Hindlimb muscle (tissue), 1 donor: ENCODE data around the gene TFB2M. TPM values are rescaled to one million over a fixed set of nuclear protein-coding genes. Genes with fewer than 3 reads are reported as not detected.

Experiments used
- DNase-seq: peaks from one replicate; pipeline ENCODE4 v3.0.0-alpha.2; 2013
- polyA plus RNA-seq: library from polyadenylated mRNA; unstranded; fragments of 120-200 nt; gene quantifications from one replicate; pipeline ENCODE4 v1.2.1, GENCODE V29; 2013; ENCODE audit not compliant: insufficient read length

TFB2M gene
- polyA plus RNA-seq, 1 donor, result 12.9 TPM

DNA sequence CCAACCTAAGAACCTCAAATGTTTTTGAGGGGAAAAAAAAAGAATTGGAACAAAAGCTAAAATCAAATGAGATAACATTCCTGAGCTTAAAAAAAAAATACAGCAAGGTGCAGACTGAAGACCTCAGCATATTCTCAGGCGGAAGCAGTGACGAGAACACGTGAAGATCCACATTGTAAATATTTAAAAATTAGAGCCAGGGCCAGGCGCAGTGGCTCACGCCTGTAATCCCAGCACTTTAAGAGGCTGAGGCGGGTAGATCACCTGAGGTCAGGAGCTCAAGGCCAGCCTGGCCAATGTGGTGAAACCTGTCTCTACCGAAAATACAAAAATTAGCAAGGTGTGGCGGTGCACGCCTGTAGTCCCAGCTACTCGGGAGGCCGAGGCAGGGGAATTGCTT lies 15.7 kb downstream of the TFB2M start:
- no peak for DNase-seq

DNA sequence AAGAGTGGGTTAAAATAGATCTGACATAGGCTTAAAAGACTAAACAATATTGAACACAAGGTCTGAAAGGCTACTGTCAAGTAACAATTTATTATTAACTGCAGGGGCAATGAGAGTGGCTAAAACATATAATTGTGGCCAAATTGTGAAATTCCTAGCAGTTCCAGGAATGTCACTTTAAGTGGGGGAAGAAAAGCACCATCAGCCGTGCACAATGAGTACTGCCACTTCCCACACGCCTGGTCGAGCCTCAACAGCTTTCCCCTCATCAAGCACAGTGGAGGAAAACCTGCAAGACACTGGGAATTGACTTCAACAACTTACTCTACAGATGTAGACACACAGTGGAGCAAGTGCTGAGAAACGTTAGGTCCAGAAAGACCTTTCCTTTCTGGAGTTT lies 16.4 kb downstream of the TFB2M start:
- no peak for DNase-seq

DNA sequence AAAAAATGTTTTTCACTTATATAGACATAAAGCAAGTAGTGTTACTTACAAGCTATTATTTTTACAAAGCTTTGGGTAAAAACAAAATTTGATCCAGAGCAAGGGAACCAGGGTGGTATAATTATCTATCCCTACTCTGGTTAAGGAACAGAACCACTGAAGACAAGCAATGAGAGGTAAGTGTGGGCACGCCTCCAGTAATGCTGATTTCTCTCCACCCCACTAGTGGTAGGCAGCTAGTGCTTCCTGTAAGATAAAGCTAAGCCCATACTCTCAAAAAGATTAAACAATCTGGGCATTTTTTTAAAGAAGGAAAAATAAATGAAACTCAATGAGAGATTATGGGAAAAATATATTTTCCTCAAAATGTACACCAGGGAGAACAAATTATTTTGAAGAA lies 22.1 kb downstream of the TFB2M start:
- no peak for DNase-seq

DNA sequence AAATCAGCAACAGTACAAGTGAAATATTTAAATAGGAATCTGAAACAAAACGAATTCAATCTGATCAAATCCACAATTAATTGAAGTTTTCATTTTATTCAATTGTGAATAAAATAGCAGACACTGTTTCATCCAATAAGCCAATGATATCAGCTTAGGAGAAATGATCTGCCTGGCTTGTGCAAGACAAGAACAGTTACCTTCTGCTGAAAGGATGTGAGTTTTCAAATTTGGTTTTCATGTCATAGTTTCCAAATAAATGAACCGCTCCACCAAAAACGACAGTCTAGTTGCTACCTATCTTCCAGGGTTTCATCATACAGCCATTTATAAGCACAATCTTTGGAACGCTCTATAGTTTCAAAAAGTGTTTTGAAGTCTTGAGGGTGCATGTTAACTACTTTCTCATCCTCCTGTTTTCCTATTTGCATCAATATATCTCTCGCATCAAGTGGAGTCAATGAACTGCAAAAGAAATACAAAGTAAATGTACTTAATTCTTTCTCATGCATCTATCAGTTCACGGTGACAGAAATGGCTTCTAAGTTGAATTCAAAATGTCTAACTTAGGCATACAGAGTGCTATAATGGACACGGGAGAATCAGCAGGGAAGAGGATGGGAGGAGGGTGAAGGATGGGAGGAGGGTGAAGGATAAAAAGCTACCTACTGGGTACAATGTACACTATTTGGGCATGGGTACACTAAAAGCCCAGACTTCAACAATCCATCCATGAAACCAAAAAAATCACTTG lies 25.1 kb downstream of the TFB2M start:
- no peak for DNase-seq

DNA sequence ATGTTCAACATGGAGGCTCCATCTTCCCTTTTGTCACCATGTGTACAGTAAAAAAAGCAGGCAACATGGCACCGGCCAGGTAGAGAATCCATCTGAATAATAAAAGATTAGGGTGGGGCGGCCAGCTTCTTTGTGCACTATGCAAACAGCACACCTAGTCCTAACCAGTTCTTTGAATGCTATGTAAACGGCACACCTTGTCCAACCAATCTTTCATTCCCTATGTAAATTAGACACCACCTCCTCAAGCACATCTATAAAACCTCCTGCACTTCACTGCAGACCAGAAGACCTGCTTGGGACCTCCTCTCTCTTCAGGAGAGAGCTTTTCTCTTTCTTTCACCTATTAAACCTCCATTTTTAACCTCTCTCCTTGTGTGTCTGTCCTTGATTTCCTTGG lies 28.2 kb downstream of the TFB2M start:
- DNase-seq, result no peak

DNA sequence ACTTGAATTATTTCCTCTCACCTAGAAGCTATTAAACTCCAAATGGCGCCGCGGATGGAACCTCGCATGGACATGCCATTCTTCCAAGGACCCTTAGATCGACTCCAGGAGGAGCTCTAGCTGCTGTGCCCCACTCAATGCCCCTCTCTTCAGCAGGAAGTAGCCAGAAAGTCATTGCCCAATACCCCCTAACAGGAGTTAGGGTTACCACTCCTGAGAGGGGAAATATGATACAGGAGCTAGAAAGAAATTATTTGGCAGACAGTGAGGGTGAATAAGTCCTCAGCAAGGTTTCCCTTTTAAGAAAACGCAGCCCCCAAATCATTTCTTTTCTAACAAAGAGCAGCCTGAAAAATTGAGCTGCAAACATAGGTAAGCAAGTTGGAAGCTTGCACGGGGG lies 28.6 kb downstream of the TFB2M start:
- DNase-seq, result no peak

DNA sequence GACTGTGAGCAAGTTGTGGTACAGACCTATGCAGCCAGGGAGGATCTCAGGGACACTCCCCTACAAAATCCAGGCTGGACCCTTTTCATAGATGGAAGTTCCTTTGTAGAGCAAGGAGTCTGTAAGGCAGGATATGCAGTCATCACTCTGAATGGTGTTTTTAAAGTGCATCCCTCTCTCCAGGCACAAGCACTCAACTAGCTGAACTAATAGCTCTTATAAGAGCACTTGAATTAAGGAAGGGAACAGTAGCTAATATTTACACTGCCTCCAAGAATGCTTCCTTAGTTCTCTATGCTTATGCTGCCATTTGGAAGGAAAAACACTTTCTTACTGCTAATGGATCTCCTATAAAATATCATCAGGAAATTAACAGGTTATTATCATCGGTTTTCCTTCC lies 31.9 kb downstream of the TFB2M start:
- DNase-seq, result no peak

DNA sequence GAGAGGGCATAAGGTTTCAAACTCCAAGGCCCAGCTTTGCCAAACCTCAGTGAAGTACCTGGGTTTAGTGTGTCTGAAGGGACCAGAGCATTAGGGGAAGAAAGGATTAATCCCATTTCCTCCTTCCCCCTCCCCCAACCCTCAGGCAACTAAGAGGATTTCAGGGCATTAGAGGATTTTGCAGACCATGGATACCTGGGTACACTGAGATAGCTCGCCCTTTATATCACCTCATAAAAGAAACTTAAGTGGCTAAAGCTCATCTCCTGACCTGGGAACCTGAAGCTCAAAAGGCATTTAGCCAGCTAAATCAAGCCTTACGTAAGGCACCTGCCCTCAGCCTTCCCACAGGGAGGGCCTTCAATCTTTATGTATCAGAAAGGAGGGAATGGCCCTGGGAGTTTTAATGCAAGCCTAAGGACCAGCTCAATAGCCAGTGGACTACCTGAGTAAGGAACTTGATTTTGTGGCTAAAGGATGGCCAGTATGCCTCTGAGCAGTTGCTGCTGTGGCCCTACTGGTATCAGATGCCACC lies 32.6 kb downstream of the TFB2M start:
- no peak for DNase-seq

DNA sequence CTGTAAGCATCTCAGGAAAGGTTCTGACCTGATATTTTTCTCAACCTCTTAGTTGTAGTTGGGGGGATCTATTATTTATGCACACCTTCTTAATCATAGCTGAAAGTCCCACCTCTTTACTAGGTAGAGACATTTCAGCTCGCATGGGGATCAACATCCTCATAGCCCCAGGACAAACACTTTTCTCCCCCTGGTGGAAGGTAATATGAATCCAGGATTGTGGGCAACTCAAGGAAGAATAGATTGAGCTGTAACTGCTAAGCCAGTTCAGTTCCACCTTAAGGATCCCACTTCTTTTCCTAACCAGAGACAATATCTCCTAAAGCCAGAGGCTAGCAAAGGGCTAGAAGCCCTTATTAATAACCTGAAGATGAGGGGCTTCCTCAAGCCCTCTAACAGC lies 33.5 kb downstream of the TFB2M start:
- DNase-seq, result no peak

DNA sequence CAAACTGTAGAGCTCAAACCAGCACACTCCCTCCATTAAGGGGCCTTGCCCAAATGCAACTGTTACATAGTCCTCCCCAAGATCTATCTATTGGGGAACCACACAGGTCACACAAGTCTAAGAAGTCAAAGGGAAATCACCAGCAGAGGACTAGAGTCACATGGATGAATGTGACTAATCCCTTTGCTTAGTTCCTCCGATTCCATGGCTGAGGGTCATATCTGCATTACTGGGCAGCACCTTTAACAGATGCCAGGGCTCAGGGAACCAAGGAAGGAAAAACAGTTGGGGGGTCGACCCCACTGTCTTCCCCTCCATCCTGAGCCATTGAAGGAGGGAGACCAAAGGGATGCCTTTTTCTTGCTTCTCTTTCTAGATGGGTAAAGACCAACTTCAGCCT lies 35.6 kb downstream of the TFB2M start:
- DNase-seq, result no peak

DNA sequence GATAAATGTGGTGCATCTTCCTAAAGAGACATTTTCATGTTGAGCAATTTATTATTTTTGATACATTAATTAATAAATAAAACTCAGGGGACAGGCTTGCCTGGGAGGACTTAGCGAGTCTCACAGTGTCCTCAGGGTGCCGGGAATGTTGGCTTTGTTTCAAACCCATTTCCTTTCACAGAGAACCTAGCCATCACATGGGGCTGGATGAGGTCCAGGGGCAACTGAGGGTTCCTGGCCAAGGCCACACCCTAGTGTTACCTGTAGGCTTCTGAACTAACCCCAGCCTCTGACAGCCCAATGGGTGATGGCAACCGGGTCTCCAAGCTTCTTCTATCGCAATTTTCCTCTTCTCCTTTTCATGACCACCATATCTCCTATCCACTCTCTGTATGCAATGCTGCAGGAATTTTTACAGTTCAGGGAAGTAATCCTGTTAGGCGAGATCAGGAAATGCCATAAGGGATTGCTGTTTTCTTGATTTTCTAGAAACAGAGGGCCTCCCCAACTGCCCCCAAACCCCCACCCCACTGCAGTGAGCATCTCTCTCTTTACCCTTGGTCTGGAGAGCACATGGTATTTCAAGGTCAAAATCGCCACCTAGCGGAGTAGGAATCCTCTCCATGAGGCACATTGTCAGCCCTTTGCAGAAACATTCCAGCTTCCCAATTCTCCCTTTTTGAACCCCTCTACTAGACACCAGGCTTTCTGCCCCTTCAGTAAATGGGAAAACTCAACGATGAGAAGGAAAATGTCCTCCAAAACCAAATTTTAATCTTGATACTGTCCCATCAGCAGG lies 36.9 kb downstream of the TFB2M start:
- no peak for DNase-seq

DNA sequence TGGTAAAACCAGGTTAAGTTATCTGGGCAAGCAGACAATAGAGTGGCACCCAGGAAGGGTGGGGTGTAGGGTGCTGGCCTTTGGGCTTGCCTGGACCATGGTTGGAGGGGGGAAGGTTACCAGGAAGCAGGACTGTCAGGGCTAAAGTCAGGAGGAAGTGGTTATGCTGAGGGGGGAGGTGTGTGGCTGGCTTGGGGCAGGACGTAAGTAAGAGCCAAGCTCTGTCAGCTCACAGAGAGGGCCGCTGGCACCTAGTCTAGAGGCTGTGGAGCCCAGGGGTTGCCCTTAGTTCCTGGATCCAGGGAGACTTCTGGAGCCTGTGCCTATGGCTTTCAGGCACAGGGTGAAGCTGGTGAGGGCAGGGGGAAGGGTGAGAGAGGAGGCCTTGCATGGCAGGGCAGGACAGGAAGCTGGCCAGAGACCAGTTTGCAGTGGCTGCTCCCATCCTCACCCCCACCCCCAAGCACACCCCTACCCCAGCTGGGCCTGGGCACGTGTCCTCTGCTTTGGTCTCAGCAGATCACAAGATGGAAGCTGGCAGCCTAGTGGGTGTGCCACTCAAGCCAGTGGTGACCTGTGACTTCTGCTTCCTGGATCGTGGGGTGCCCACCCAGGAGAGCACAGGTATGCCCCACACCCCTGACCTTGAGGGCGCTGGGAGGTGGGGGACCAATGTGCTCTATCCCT lies 38.5 kb downstream of the TFB2M start:
- DNase-seq, result no peak

DNA sequence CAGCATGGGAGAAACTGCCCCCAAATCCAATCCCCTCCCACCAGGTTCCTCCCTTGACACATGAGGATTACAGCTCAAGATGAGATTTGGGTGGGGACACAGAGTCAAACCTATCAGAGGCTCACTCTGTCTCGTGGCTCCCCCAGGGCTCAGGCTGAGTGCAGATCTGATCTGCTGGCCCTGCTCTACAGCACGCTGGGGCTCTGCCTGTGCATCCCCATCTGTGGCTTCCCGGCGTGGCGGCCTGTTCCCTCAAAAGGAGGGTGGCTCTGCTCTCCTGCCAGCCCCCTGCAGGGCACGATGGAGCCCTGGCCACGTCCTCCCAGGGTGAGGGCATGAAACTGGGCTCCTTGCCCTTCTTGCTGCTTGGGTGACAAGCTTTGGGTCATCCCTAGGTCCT lies 39.1 kb downstream of the TFB2M start:
- no peak for DNase-seq

DNA sequence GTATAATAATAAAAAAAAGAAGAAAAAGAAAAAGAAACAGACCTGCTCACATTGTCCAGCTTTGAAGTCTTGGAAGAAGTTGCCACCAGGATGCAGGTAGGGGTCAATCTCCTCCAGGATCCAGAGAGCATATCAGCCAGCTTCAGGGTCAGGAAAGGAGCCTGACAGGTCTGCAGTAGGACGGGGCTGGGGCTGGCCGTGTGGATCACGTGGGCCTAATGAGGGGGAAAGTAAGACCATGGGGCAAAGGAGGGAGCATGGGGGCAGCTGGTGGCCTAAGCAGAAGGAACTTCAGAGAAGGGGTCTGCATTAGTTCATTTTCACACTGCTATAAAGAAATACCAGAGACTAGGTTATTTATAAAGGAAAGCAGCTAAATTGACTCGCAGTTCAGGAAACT lies 39.7 kb downstream of the TFB2M start:
- no peak for DNase-seq

DNA sequence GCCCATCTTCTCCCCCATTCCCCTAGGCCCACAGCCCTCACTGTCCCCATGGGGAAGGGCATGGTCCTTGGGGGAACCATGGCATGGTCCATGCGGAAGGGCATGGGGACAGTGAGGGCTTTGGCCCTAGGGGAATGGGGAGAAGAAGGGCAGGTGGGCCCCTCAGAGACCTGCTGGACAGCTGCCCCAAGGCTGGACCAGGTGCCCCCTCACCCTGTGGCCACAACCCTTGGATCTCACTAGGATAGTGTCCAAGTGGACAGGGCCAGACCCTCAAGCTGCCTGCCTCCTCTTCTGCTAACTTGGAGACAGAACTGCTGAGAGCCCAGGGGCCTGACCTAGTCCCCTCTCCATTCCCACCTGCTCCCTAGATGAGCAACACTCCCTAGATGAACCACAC lies 46.5 kb downstream of the TFB2M start:
- no peak for DNase-seq

DNA sequence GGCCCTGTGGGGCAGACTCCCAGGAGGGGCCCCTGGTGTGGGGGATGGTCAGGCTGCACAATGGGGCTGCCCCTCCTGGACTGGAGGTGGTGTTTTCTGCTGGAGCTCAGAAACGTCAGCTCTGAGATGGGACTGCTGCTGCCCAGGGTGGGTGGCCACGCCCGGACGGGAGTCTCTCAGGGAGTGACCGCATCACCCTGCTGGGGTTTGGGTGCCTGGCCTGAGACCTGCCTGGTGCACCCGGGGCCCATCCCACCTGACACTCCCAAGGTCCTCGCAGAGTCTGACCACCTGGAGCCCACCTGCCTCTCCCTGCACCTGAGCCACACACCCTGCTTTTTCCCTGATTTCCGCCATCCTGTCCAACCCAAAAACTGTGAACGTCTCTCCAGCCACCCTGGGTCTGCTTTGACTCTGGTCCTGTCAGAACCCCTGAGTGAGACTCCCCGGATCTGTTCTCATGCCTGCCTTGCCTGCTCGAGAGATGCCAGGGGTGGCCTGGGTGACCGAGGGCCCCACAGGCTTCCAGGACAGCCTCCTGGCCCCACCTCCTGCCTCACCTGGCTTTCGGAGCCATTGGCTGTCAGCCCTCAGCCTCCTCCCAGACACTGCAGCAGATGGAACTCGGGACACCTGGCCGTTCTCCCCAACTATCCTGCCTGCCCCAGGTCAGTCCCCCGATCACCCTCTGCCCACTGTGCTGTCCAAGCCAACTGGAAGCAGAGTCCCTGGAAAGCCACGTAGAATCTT lies 47.4 kb downstream of the TFB2M start:
- no peak for DNase-seq

DNA sequence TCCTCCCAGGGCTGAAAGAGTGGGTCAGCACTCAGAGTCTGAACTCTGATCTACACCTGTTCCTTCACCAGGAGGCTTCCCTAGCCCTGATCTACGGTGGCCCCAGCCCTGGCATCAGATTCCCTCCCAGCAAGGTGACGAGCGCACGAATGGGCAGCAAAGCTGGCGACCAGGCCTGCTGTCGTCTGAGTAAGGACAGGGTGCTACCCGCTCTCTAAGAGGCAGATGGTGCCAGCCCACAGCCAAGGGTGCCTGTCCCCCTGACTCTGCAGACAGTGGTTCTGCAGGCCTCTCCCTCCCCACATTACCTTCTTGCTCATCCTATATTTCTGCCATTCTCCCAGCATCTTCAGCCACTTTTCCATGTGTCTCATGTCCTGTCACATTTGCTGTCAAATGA lies 48.7 kb downstream of the TFB2M start:
- no peak for DNase-seq

DNA sequence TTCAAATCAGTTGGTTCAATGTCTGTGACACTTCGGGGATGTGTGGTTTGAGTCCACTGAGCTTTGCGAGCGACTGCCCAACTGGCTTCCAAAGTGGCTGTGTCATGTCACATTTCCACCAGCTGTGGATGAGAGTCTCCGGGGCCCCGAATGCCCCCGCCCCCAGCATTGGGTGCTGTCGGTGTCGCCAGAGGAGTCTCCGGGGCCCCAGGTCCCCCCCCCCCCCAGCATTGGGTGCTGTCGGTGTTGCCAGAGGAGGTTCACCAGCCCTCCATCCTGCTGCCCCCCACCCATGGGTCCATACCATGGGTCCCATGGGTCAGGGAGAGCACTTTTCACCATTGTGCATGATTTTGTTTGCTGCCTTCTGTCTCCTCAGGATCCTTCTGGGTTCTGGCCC lies 49.9 kb downstream of the TFB2M start:
- no peak for DNase-seq

DNA sequence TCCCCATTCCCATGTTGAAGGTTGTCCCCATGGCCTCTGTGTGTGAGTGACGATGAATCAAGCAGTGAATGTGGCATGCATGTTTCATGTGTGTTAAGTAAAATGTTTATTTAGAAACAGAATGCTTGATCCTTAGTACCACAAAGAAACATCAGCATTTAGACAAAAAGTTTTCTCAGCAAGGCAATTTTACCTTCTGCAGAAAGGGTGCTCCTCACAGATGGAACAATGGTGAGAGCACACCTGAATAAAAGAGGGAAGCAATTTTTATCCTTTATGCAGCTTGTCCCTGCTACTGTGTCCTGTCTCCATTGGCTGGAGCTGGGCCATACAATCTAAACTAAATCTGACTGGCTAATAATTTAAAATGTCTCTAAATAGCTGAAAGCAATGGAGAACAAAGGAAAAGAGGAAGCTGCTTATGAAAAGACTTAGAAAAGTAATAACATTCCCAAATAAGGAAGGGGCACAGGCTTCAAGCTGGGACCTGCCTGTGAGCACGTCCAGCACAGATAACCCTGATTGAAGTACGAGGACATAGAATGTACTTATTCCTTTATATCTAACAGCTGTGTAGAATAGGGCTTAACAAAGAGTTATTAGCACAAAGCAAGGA lies 50.6 kb downstream of the TFB2M start:
- no peak for DNase-seq

DNA sequence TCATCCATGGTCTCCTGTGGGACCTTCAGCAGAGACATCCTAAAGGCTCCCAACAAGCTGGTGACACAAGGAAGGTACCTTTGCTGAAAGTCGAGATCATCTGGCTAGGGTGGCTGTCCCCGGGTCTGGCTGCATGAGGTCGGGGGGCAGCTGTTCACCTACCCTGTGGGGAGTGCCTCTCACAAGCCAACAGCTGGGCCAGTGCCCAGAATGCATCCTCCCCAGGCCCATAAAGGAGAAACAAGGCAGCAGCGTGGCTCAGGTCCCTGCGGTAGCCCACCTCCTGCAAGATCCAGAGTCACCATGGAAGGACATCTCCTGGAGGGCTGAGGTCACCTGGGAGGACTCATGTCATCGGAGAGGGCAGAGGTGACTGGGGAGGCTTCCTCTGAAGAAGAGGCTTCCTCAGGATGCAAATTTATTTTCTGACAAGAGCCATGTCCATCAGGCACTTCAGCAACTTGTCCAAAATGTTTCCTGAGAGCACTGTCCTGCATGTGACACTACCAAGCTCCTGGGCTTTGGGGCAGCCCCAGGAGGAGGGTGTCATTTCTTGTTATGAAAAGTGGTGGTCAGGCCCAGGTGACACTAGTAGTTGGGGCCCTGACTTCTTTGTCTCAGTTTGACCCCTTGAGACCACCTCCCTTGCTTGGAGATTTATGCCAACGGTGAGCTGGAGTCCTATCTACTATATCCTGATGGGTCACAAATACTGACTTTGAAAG lies 52.3 kb downstream of the TFB2M start:
- no peak for DNase-seq

DNA sequence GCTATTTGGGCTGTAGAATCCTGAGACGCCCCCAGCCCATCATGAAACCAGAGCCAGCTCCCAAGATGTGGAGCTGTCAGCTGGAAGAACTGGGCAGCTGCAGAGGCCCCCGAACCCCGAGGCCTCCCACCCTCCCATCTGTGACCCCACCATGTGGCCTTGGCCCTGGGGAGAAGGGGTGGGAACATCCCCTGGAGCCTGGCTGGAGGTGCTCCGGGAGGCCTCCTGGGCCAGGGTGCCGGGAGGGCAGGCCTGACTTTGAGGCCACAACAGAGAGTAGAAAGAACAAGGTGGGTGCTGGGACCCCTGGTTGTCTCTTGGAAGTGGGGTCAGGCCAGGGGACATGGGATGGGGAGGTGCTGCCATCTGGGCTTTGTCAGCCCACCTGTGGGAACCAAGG lies 53.0 kb downstream of the TFB2M start:
- no peak for DNase-seq

DNA sequence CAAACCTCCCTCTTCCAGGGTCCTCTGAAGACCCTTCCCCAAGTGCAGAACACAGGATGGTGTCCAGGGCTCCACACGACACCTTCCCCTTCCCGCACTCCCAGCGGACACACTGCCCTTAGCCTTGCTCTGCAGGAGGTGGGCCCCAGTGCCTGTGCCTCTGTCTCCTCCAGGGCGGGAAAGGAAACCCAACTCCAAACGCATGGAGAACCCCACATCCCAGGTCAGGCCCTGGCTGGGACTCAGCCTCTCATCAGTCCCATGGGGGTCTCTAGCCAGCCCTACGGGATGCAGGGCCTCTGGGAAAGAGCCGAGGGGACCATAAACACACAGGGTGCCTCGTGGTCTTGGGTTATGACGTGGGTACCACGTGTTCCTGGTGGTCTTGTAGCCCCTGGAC lies 53.4 kb downstream of the TFB2M start:
- DNase-seq, result no peak
